CD1c-positive myeloid dendritic cell (primary cell): Measurements from ENCODE around the gene HSP90B1.
A peak's percentile ranks its signal among the peaks of the same experiment; 100 is the strongest.

Source experiments
- DNase-seq: peaks from one replicate; pipeline ENCODE4 v3.0.0-alpha.2; 2016; ENCODE audit errors: extremely low spot score

HSP90B1 gene

DNA sequence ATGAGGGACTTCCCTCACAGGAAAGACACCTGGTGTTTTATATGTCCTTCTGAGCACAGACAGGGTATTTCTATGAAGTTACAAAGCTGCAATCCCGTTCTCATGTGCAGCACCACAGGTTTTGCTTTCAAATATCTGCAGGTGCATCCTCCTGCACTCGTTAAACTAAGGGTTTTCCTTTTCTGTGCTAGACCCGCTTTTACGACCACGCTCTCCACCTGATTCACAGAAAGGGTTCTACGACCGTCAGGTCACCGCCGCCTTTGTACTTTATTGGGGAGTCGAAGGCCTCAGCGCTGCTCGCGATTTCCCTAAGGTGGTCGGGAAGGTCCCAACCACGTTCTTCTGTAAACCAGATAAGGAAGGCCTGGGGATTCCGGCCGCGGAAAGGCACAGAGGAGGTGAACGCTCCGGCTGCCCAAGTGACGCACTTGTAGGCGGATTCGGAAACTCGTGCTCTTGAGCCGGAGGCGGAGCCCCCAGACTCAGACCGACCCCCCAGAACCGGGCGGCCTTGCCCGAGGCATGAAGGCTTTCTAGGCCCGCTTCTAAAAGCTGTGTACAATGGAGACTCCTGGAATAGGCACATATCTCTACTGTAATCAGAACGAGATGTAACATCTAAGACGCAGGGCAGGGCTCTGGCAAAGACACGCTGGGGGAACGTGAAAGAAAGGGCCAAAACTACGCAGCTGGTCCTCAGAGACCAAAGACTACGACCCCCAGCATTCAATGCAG, 995 bp upstream of the HSP90B1 start:
- peak; percentile 78 for DNase-seq

DNA sequence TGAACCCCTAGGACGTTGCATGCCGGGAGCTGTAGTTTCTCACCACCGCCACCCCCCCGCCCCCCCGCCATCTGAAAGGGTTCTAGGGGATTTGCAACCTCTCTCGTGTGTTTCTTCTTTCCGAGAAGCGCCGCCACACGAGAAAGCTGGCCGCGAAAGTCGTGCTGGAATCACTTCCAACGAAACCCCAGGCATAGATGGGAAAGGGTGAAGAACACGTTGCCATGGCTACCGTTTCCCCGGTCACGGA, 501 bp upstream of the HSP90B1 start:
- DNase-seq = no peak

DNA sequence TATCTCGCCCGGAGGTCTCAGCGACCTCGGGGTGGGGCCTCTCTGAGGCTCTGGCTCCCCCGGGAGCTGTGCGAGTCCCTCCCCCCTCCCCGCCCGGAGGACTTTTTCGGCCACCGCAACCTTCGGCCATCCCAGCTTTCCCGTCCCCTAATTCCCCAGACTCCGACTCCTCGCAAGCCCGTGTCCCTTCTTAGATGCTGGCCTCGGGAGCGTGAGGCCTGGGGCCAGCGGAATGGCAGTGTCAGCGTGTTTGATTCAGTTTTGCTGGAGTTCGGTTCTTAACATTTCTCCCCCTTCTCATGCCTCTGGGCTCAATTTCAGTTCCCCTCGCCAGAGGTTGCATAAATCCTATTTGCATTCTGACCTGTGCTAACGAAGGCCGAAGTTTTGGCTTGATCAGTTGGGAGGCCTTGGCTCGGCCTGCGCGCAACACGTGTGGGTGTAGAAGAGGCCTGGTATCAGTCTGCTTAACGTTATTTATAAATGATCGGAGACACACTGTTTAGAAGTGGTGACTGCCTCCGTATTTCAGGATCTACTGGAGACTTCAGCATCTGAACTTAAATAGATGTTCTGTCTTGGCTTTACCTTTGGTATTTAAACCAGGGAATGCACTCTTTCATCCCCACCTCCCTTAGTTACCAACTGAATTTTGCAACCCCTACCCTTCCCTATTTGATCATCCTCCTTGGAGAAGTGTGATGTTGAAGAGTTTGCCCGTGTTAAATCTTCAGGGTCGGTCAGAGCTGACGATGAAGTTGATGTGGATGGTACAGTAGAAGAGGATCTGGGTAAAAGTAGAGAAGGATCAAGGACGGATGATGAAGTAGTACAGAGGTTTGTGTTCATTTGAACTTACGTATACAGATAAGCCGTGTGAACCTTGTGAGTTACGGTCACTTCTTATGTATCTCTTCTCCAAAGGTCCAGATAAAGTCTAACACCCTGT, 851 bp downstream of the HSP90B1 start:
- peak; percentile 84 for DNase-seq

DNA sequence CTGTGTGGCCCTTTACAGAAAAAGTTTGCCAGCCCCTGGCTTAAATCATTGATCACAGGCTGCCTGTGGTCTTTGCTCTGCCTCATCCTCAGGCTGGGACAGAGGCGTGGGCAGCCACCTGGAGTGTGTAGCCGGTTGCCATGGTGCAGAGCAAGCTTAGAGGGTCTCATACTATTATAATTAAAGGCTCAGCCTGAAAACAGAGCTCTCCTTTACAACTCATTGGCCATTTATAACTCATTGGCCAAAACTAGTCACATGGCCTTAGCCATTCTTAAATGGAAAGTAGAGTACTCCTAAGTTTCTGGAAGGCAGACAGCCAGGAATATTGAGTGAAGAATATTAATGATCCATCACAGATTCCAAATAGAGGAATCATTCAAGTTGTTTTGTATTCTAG, 3.0 kb downstream of the HSP90B1 start:
- no peak for DNase-seq

DNA sequence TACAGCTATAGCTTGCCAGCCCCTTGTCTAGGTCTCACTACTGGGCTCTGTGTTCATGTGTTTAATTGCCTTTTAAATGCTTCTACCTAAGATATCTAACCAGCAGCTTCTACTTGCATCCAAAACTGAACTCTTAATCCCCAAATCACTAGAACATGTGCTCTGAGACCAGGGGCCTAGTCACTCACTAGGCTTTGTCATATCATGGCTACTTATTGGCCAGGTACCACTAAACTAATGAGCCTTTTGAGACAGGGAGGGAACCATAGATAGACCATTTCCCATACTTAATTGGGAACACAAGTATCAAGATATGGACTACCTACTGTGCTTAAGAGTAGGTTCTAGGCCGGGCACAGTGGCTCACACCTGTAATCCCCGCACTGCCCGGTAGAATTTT, 6.5 kb downstream of the HSP90B1 start:
- no peak for DNase-seq

DNA sequence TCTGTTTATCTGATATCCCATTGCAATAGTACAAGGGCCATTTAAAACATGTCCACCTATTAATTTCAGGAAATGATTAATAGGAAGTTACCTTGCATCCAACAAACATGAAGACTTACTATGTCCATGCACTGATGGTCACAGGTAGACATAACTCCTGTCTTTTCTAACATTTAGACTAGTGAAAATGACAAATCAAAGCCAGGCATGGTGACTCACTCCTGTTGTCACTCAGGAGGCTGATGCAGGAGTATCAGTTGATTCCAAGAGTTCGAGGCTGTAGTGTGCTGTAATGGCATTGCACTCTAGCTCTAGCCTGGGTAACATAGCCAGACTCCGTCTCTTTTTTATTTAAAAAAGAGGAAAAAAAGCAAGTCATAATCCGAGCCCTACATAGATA, 14.8 kb downstream of the HSP90B1 start:
- no peak for DNase-seq

DNA sequence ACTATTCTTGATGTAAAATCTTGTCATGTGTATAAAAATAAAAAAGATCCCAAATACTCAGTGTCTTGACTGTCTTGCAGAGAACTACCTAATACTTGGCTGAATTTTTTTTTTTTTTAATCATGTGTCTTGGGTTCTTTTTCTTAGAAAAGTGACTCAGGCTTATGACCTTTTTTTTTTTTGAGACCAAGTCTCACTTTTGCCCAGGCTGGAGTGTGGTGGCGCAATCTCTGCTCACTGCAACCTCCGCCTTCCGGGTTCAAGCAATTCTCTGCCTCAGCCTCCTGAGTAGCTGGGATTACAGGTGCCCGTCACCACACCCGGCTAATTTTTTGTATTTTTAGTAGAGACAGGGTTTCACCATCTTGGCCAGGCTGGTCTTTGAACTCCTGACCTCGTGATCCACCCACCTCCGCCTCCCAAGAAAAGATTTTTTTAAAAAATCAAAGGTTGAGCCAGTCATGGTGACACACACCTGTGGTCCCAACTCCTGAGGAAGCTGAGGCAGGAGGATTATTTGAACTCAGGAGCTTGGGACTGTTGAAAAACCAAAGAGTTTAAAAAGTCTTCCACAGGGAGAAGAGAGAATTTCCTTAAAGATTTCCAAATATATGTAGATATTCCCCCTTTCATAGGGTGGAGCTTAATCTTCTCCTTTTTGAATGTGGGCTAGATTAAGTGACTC, 17.8 kb downstream of the HSP90B1 start:
- peak; percentile 73 for DNase-seq

DNA sequence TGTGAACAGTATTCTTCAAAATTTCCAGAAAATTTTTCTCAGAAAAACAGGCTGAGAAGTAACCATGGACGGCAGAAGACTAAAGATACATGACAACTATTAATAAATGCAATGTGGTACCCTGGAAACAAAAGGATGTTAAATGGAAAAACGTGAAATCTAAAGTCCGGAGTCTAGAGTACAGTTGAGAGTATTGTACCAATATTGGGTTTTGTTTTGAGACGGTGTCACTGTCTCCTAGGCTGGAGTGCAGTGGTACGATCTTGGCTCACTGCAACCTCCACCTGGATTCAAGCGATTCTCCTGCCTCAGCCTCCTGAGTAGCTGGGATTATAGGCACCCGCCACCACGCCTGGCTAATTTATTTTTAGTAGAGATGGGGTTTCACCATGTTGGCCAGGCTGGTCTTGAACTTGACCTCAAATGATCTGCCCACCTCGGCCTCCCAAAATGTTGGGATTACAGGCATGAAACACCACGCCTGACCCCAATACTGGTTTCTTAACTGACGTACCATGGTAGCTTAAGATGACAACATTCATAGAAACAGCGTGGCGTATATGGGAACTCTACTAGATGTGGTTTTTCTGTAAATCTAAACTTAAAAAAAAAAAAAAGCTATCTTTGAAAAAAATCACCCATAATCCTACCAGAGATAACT, 18.7 kb downstream of the HSP90B1 start:
- no peak for DNase-seq

DNA sequence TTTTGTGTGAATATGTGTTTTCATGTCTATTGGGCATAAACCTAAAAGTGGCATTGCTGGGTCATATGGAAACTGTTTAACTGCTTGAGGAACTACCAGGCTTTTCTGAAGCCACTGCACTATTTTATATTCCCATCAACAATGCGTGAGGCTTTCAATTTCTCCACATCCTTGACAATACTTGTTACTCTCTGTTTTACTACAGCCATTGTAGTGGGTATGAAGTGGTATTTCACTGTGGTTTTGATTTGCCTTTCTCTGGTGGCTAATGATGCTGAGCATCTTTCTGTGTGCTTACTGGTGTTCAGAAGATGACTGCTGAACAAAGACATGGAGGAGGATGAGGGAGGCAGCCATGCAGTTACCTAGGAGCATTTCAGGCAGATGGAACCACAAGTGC, 22.3 kb downstream of the HSP90B1 start:
- no peak for DNase-seq

DNA sequence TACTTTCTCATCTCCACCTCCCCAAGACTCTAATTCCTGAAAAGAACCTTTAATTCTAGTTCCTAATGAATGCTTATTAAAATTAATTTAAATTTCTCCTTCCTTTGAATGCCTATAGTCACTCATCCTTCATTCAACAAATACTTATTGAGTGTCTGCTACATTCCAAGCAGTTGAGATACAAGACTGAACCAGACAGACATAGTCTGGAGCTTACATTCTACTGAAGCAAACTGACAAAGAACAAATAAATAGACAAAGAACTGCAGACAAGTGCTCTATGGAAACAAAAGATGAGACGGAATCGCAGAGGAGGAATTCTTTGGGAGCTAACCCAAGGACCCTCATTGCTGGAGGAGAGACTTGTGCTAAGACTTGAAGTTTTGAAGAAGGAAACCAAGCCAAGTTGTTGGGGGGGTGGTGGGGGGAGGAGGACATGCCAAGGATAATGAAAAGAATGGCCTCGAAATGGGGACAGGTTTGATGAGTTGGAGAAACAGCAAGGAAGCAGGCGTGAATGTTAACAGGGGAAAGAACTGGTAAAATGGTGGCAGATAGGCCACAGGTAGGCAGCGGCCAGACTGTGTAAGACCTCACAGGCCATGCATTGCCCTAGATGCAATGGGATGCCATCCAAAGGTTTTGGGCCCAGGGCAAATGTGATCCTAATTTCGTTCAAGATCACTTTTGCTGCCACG, 25.8 kb downstream of the HSP90B1 start:
- no peak for DNase-seq

DNA sequence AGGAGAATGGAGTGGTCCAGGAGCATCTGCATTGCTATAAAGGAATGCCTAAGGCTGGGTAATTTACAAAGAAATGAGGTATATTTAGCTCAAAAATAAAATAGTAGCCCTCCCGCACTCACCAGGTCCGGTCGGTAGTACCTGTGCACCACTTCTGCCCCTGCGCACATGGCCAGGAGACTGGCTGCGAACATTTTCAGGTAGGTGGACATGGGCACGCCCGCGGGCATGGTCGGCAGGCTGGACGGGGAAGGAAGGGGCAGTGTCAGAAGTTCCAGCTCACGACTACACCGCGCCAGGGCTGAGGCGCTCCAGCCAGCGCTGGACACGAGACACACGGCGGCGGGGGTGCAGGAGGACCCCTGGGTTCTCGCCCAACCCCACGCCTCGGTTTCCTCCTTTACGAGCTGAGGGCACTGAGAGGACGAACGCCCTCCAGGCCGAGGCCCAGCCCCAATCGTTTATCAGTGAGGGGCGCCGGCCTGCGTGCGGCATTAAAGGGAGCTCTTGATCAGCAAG, 26.4 kb downstream of the HSP90B1 start:
- DNase-seq = no peak

DNA sequence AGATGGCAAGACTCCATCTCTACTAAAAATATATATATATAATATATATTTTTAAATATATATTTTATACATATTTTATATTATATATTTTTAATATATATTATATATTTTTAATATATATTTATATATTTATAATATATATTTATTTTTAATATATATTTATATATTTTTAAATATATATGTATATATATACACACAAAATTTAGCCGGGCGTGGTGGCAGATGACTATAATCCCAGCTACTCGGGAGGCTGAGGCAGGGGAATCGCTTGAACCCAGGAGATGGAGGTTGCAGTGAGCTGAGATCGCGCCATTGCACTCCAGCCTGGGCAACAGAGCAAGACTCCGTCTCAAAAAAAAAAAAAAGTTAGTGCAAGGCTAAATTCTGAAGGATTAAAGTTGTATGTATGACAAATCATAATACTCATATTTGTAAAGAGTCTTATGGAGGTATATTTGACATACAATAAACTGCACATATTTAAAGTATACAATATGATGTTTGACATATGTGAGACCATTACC, 27.7 kb downstream of the HSP90B1 start:
- DNase-seq = no peak

DNA sequence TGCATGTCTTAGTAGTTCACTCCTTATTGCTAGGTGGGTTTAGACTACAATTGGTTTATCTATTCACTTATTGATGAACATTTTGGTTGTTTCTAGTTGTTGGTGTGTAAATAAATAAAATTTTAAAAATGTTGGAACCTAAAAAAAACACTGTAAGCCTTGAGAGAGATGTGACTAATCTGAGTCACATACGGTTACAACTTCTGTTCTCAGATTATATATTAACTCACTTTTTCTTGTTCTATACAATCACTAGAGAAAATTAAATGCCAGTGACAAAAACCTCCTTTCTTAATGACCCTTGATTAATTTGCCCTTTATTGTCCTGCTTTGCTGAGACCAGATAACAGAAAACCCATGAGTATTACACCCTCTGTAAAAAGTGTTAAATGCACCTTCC, 28.4 kb downstream of the HSP90B1 start:
- DNase-seq = no peak

DNA sequence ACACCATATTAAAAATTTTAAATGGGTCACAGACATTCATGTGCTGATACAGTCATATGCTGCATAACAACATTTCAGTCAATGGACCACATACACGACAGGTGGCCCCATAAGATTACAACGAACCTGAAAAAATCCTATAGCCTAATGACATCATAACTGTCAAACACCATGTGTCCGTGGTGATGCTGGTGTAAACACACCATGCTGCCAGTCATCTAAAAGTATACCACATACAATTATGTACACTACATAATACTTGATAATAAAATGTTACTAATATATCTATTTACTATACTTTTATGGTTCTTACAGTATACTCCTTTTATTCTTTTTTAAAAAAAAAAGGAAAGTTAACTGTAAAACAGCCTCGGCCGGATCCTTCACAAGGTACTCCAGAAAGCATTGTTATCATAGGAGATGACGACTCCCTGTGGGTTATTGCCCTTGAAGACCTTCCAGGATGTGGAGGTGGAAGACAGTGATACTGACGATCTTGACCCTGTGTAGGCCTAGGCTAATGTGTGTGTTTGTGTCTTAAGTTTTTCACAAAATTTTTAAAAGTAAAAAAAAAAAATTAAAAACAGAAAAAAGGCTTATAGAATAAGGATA, 30.5 kb downstream of the HSP90B1 start:
- DNase-seq = no peak

DNA sequence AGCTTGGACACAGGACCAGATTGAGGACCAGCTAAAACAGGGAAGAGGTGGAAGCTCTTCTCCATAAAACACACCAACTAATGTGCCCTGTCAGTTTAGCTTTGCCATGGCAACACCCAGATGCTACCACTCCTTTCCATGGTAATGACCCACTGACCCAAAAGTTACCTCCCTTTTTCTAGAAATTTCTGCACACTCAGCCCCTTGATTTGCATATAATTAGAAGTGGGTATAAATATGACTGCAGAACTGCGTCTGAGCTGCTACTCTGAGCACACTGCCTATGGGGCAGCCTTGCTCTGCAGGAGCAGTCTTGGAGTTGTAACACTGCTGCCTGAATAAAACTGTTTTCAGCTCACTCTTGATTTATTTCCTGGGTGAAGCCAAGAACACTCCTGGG, 32.3 kb downstream of the HSP90B1 start:
- DNase-seq = no peak

DNA sequence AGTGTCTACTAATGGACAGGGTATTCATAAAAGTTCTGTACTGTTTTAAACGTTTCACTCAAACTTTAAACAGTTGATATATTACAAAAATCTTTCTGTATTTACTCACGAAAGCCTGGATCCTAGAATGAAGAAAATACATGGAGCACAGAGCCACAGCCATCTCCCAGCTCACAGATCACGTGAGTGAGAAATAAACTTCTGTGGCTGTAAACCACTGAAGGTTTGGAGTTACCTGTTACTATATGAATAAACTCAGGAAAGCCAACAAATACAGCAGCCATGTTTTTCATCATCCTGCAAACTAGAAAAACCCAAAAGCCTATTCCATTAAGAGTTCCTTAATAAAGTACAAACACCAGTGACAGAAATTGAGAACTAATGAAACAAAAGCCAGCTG, 34.6 kb downstream of the HSP90B1 start:
- DNase-seq = no peak

DNA sequence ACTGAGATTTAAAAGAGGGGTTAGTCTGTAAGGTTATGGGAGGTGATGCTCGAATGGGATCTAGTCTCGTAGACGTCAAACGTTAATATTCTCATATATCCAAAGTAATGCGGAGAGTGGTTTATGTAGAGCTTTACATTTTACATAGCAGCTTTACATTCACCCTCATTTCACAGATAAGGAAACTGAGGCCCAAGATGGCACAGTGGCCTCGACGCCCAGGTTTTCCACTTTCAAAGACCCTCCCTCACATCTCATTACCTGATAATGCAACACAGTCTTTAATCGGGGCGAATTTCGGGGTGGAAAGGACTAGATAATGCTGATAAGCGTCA, 35.0 kb downstream of the HSP90B1 start:
- DNase-seq = no peak

DNA sequence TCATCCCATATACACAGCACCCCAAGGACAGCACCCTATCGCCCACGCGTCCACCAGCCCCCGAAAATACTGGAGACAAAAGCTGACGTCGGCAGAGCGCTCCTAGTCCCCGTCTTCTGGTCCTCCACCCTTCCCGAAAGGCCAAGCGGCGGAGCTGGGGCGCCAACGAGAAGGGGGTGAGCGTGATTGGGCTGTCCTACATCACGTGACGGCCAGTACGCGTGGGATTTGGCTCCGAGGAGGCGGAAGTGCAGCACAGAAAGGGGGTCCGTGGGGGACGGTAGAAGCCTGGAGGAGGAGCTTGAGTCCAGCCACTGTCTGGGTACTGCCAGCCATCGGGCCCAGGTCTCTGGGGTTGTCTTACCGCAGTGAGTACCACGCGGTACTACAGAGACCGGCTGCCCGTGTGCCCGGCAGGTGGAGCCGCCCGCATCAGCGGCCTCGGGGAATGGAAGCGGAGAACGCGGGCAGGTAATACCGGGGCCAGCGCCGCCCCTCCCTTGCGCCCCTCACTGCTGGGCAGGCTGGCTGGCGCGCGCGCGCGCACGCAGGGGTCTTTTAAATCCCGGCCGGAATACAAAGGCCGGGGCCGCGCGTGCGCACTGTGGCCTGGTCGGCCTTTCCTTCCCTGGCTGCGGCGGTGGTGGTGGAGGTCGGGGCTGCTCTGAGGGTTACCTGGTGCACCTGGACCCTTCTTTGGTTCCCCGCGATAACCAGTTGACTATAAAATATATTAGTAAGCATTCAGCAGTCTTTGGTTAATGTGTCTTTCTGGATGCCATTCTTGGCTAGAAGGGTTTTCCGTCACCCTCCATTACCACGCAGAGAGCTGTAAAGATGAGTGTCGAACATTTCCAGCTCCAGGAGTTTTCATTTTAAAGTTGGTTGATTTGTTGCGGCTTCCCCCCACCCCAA, 35.6 kb downstream of the HSP90B1 start, which contains the start of gene TDG:
Gene TDG, plus strand, starts transcription at position 283 of the 915 bp plus-strand sequence. Its CDS starts 166 bp downstream, at position 449.
- DNase-seq = peak; percentile 98

DNA sequence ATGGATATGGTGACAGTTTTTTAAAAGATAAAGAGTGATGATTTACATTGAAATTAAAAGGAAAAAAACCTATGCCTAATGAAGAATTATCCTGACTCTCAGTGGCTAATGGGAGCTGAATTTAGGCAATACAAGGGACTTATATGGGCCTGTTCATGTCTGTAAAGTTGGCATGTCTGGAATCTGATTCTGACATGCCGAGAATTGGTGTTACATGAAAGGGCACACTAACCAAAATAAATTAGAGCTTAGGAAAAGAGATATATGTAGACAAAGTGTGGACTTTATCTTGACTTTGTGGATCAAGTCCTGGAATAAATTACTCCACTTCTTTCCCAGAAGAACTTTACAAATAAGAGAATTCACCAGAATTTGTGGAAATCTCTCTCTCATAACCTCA, 36.5 kb downstream of the HSP90B1 start:
- no peak for DNase-seq

DNA sequence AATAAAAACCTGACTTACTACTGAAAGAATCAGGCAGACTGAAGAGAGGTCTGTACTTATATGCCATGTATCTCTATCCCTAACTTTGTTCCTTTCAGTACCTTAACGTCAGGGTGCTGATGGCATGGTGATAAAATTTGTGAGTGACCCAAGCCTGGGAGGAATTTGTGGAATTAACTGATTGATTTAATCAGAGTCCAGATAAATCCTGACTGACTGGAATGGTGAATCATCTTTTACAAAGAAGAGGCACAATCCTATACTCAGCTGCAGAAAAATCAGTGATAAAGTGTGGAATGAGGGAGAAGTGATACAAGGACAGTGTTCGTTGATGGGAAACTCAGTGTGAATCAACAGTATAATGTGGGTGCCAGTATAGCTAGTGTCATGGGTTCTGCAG, 39.2 kb downstream of the HSP90B1 start:
- DNase-seq = no peak
